ENCODE results near the gene SKAP1. TPM values are rescaled to one million over a fixed set of nuclear protein-coding genes. Genes with fewer than 3 reads are reported as not detected.

The SKAP1 gene
- total and polyA plus RNA-seq, 11 donors: 0.25 to 5.3 (median 0.38) TPM; not detected in 6

- Histone ChIP-seq H3K36me3 (no peaks in the 10 kb centered on the region), H3K4me1 (no peaks in the 10 kb centered on the region), H3K4me3 (no peak overlapping the region), H3K27me3 (peaks cover 5 to 94% (median 22%) of the 10 kb centered on the region in 9 donors), H3K27ac (no peak overlapping the region), H3K9me3 (no peaks in the 10 kb centered on the region)
- 46 to 55% (median 49%) methylated on average over 16 of the region's 16 CpGs for WGBS, 4 donors
- intact Hi-C loops (cut with DNase I): loop anchor here in 1 of 10 donors (10.0 kb wide), 1 partner anchor 466 kb away; the partner anchor contains the start of genes HOXB7 and HOXB8
- TF ChIP-seq POLR2A (IDR thresholded peaks at IDR 0.05): no peak
- TF ChIP-seq CTCF (IDR thresholded peaks at IDR 0.05): no peak
- DNase-seq (no peak), ATAC-seq (no peak)
Observed at GRCh38 chr17:48148854-48149786, 280.9 kb downstream of the SKAP1 start.

GRCh38 chr17:48148029-48148770, 281.8 kb downstream of the SKAP1 start:
- no peaks in the 10 kb centered on the region for H3K4me1 ChIP-seq
- TF ChIP-seq CTCF (IDR thresholded peaks at IDR 0.05): no peak
- TF ChIP-seq POLR2A (IDR thresholded peaks at IDR 0.05): no peak
- no peak overlapping the region for H3K4me3 ChIP-seq
- ATAC-seq (no peak), DNase-seq (no peak)
- WGBS, 4 donors: 76 to 81% (median 80%) methylated on average over 14 of the region's 14 CpGs
- intact Hi-C loops (cut with DNase I): loop anchor here in 1 of 10 donors (10.0 kb wide), 1 partner anchor 467 kb away; the partner anchor contains the start of genes HOXB7 and HOXB8
- no peaks in the 10 kb centered on the region for H3K36me3 ChIP-seq
- peaks cover 5 to 96% (median 28%) of the 10 kb centered on the region in 9 donors for H3K27me3 ChIP-seq
- H3K9me3 ChIP-seq: no peaks in the 10 kb centered on the region
- no peak overlapping the region for H3K27ac ChIP-seq

GRCh38 chr17:48144976-48145798, 284.8 kb downstream of the SKAP1 start:
- H3K27ac ChIP-seq: no peak overlapping the region
- 88 to 97% (median 90%) methylated on average over 3 of the region's 3 CpGs for WGBS, 4 donors
- no peak overlapping the region for H3K4me3 ChIP-seq
- intact Hi-C loops (cut with DNase I): loop anchor here in 1 of 10 donors (10.0 kb wide), 1 partner anchor 470 kb away; the partner anchor contains the start of genes HOXB7 and HOXB8
- no peaks in the 10 kb centered on the region for H3K9me3 ChIP-seq
- no peak for TF ChIP-seq CTCF (IDR thresholded peaks at IDR 0.05)
- no peak for TF ChIP-seq POLR2A (IDR thresholded peaks at IDR 0.05)
- no peak for ATAC-seq
- H3K4me1 ChIP-seq: peaks cover 0 to 7% (median 0%) of the 10 kb centered on the region in 12 donors
- no peak for DNase-seq
- H3K36me3 ChIP-seq: no peaks in the 10 kb centered on the region
- H3K27me3 ChIP-seq: peaks cover 1 to 84% (median 26%) of the 10 kb centered on the region in 9 donors

Data from heart left ventricle (tissue), 16 donors.